IMR-90 (cell line): Measurements from ENCODE around the gene ATIC.

Experiments
- BHLHE40 ChIP-seq: fragments of 150-350 bp; IDR thresholded peaks from 2 replicates; pipeline ENCODE4 v1.6.1; 2016; ENCODE audit warnings: mild to moderate bottlenecking, low read depth, low read length
- CEBPB ChIP-seq: IDR thresholded peaks from 2 replicates; pipeline ENCODE4 v1.6.1; 2012; ENCODE audit warnings: low read depth, low read length, improper control_type of control experiment
- CHD1 ChIP-seq: IDR thresholded peaks from 2 replicates; pipeline ENCODE4 v1.6.1; 2012; ENCODE audit warnings: low read depth, low read length, improper control_type of control experiment
- MAZ ChIP-seq: IDR thresholded peaks from 2 replicates; pipeline ENCODE4 v1.6.1; 2012; ENCODE audit warnings: low read depth, mild to moderate bottlenecking, low read length, improper control_type of control experiment, moderate library complexity, borderline replicate concordance
- MXI1 ChIP-seq: IDR thresholded peaks from 2 replicates; pipeline ENCODE4 v1.6.1; 2012; ENCODE audit warnings: low read depth, mild to moderate bottlenecking, low read length, moderate library complexity, borderline replicate concordance
- POLR2A ChIP-seq: IDR thresholded peaks from 2 replicates; pipeline ENCODE4 v1.6.1; 2012; ENCODE audit warnings: mild to moderate bottlenecking, low read depth, low read length
- RAD21 ChIP-seq: IDR thresholded peaks from 2 replicates; pipeline ENCODE4 v1.6.1; 2012; ENCODE audit warnings: low read length, improper control_type of control experiment
- RFX5 ChIP-seq: IDR thresholded peaks from 2 replicates; pipeline ENCODE4 v1.8.0; 2012; ENCODE audit warnings: low read depth, mild to moderate bottlenecking, low read length, moderate library complexity
- SMC3 ChIP-seq: fragments of 150-350 bp; IDR thresholded peaks from 2 replicates; pipeline ENCODE4 v1.6.1; 2016; ENCODE audit warnings: low read depth, mild to moderate bottlenecking, antibody characterized with exemption, low read length, moderate library complexity
- TF ChIP-seq, protein P1 (sequence below): conservative IDR thresholded peaks from 2 replicates; pipeline ENCODE4 v1.5.1; 2012; ENCODE audit warnings: mild to moderate bottlenecking, low read depth, low read length, improper control_type of control experiment
- TF ChIP-seq, protein P2 (sequence below): fragments of 150-350 bp; IDR thresholded peaks from 2 replicates; pipeline ENCODE4 v1.6.1; 2017; ENCODE audit warnings: mild to moderate bottlenecking, antibody characterized with exemption, low read length, low read depth
- TF ChIP-seq, protein P3 (sequence below): fragments of 150-350 bp; IDR thresholded peaks from 2 replicates; pipeline ENCODE4 v1.6.1; 2016; ENCODE audit warnings: low read depth, mild to moderate bottlenecking, low read length, moderate library complexity, borderline replicate concordance

DNA sequence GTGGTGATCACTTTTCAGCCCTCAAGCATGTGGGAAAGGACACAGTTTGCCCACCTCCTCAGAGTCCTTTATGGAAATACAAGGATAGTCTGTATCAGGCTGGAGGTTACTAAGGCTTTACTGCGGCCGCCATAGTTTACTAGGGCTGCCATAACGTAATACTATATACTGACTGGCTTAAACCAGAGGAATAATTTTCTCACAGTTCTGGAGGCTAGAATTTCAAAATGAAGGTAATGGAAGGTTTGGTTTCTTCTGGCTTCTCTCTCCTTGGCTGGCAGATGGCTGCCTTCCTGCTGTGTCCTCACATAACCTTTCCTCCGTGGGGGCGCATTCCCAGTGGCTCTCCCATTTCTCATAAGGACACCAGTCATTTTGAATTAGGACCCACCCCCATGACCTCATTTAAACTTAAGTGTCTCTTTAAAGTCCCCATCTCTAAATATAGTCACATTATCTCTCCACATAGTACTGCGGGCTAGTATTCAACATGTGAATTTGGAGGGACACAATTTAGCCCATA, 12.5 kb upstream of the ATIC start:
- no peak for TF ChIP-seq POLR2A
- TF ChIP-seq, protein P1, sequence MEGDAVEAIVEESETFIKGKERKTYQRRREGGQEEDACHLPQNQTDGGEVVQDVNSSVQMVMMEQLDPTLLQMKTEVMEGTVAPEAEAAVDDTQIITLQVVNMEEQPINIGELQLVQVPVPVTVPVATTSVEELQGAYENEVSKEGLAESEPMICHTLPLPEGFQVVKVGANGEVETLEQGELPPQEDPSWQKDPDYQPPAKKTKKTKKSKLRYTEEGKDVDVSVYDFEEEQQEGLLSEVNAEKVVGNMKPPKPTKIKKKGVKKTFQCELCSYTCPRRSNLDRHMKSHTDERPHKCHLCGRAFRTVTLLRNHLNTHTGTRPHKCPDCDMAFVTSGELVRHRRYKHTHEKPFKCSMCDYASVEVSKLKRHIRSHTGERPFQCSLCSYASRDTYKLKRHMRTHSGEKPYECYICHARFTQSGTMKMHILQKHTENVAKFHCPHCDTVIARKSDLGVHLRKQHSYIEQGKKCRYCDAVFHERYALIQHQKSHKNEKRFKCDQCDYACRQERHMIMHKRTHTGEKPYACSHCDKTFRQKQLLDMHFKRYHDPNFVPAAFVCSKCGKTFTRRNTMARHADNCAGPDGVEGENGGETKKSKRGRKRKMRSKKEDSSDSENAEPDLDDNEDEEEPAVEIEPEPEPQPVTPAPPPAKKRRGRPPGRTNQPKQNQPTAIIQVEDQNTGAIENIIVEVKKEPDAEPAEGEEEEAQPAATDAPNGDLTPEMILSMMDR: no peak
- TF ChIP-seq MXI1: no peak
- TF ChIP-seq SMC3: no peak
- TF ChIP-seq BHLHE40: no peak
- TF ChIP-seq, protein P2, sequence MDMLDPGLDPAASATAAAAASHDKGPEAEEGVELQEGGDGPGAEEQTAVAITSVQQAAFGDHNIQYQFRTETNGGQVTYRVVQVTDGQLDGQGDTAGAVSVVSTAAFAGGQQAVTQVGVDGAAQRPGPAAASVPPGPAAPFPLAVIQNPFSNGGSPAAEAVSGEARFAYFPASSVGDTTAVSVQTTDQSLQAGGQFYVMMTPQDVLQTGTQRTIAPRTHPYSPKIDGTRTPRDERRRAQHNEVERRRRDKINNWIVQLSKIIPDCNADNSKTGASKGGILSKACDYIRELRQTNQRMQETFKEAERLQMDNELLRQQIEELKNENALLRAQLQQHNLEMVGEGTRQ: no peak
- no peak for TF ChIP-seq CHD1
- TF ChIP-seq RAD21: no peak
- no peak for TF ChIP-seq RFX5
- TF ChIP-seq CEBPB: no peak
- TF ChIP-seq MAZ: no peak
- TF ChIP-seq, protein P3, sequence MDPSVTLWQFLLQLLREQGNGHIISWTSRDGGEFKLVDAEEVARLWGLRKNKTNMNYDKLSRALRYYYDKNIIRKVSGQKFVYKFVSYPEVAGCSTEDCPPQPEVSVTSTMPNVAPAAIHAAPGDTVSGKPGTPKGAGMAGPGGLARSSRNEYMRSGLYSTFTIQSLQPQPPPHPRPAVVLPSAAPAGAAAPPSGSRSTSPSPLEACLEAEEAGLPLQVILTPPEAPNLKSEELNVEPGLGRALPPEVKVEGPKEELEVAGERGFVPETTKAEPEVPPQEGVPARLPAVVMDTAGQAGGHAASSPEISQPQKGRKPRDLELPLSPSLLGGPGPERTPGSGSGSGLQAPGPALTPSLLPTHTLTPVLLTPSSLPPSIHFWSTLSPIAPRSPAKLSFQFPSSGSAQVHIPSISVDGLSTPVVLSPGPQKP: no peak
